ENCODE results near the gene DERL2. TPM values are rescaled to one million over a fixed set of nuclear protein-coding genes. Genes with fewer than 3 reads are reported as not detected.
A peak's percentile ranks its signal among the peaks of the same experiment; 100 is the strongest.

The DERL2 gene
- total and polyA plus RNA-seq, 8 donors, result 5.8 to 65.4 (median 43.7) TPM

GRCh38 chr17:5472511-5472910 lies 13.5 kb downstream of the DERL2 start:
- no peaks in the 10 kb centered on the region for H3K9me3 ChIP-seq
- TF ChIP-seq POLR2A (IDR thresholded peaks at IDR 0.05) (no peak), EP300 (IDR thresholded peaks at IDR 0.05) (no peak), CTCF (IDR thresholded peaks at IDR 0.05) (no peak), POLR2AphosphoS5 (IDR thresholded peaks at IDR 0.05) (no peak)
- peaks cover 6 to 15% (median 11%) of the 10 kb centered on the region in 4 donors for H3K4me1 ChIP-seq
- no peaks in the 10 kb centered on the region for H3K27me3 ChIP-seq
- H3K36me3 ChIP-seq, result peaks cover 20 to 63% (median 59%) of the 10 kb centered on the region in 4 donors
- H3K4me3 ChIP-seq, result no peak overlapping the region
- intact Hi-C loops (cut with DNase I; ENCODE audit: low total_unique reads), result no loop called here
- 84 to 93% (median 89%) methylated on average over 3 of the region's 3 CpGs for WGBS, 5 donors
- DNase-seq, result no peak
- H3K27ac ChIP-seq, result no peak overlapping the region

- Histone ChIP-seq H3K9me3 (no peaks in the 10 kb centered on the region), H3K27me3 (no peaks in the 10 kb centered on the region), H3K4me3 (peak overlapping the region; percentile 91 to 97 (median 94)), H3K4me1 (peaks cover 10 to 38% (median 27%) of the 10 kb centered on the region in 4 donors), H3K36me3 (peaks cover 1 to 28% (median 15%) of the 10 kb centered on the region in 4 donors), H3K27ac (peak overlapping the region in 4 of 5 donors; percentile 80 to 88 (median 84))
- intact Hi-C loops (cut with DNase I; ENCODE audit: low total_unique reads), result no loop called here
- no peak for DNase-seq
- 1 to 2% (median 1%) methylated on average over 17 of the region's 17 CpGs for WGBS, 5 donors
- TF ChIP-seq CTCF (IDR thresholded peaks at IDR 0.05) (no peak), EP300 (IDR thresholded peaks at IDR 0.05) (no peak), POLR2AphosphoS5 (IDR thresholded peaks at IDR 0.05) (no peak), POLR2A (IDR thresholded peaks at IDR 0.05) (no peak)
These were observed 17.9 kb downstream of the DERL2 start for GRCh38 chr17:5468075-5468473.

GRCh38 chr17:5467416-5467815 lies 18.6 kb downstream of the DERL2 start:
- TF ChIP-seq POLR2AphosphoS5 (IDR thresholded peaks at IDR 0.05) (no peak), EP300 (IDR thresholded peaks at IDR 0.05) (no peak), CTCF (IDR thresholded peaks at IDR 0.05) (no peak), POLR2A (IDR thresholded peaks at IDR 0.05) (no peak)
- H3K27ac ChIP-seq, result no peak overlapping the region
- intact Hi-C loops (cut with DNase I; ENCODE audit: low total_unique reads), result no loop called here
- no peak for DNase-seq
- WGBS, 5 donors, result 3 to 6% (median 4%) methylated on average over 8 of the region's 8 CpGs
- peaks cover 0 to 29% (median 13%) of the 10 kb centered on the region in 4 donors for H3K36me3 ChIP-seq
- peak overlapping the region; percentile 91 to 97 (median 94) for H3K4me3 ChIP-seq
- peaks cover 10 to 38% (median 27%) of the 10 kb centered on the region in 4 donors for H3K4me1 ChIP-seq
- no peaks in the 10 kb centered on the region for H3K9me3 ChIP-seq
- H3K27me3 ChIP-seq, result no peaks in the 10 kb centered on the region

GRCh38 chr17:5466295-5466694 lies 19.7 kb downstream of the DERL2 start:
- intact Hi-C loops (cut with DNase I; ENCODE audit: low total_unique reads), result no loop called here
- H3K4me3 ChIP-seq, result no peak overlapping the region
- no peak for TF ChIP-seq CTCF (IDR thresholded peaks at IDR 0.05)
- no peak for TF ChIP-seq EP300 (IDR thresholded peaks at IDR 0.05)
- no peak for TF ChIP-seq POLR2AphosphoS5 (IDR thresholded peaks at IDR 0.05)
- no peaks in the 10 kb centered on the region for H3K9me3 ChIP-seq
- H3K27me3 ChIP-seq, result no peaks in the 10 kb centered on the region
- H3K4me1 ChIP-seq, result peaks cover 10 to 38% (median 27%) of the 10 kb centered on the region in 4 donors
- DNase-seq, result no peak
- peaks cover 0 to 27% (median 14%) of the 10 kb centered on the region in 4 donors for H3K36me3 ChIP-seq
- 90 to 94% (median 92%) methylated on average over 4 of the region's 4 CpGs for WGBS, 5 donors
- H3K27ac ChIP-seq, result no peak overlapping the region
